MCF 10A (cell line): ENCODE data around the gene SUPV3L1. TPM values are rescaled to one million over a fixed set of nuclear protein-coding genes. Genes with fewer than 3 reads are reported as not detected.

Experiments
- BruUV-seq: library from RNA; stranded (reverse); fragments of 400-500 nt; replicated peaks from 2 replicates; lab custom pipeline; 2021; lab: Mats Ljungman, UMichigan
- CTCF ChIA-PET: fragments of 300-600 bp; sonication (Branson Sonifier 250); formaldehyde crosslinking; extraction: SDS; loops from one replicate; lab custom pipeline; 2021; ENCODE audit warnings: antibody characterized with exemption, inconsistent platforms; lab: Yijun Ruan, JAX
- POLR2A ChIA-PET: fragments of 300-600, 350-650 bp; sonication (Branson Sonifier 250); formaldehyde crosslinking; extraction: SDS; loops from one replicate; lab custom pipeline; 2020; ENCODE audit warnings: antibody characterized with exemption, inconsistent platforms; lab: Yijun Ruan, JAX
- DNase-seq: peaks from one replicate; pipeline ENCODE4 v3.0.0-alpha.2; 2018; ENCODE audit not compliant: unreplicated experiment
- H3K27ac Mint-ChIP-seq: one replicate; pipeline ENCODE4 v1.8.0; 2022; ENCODE audit warnings: mild to moderate bottlenecking, low read depth, mixed read lengths; ENCODE audit not compliant: unreplicated experiment
- H3K27me3 Mint-ChIP-seq: one replicate; pipeline ENCODE4 v1.8.0; 2022; ENCODE audit warnings: mixed read lengths; ENCODE audit not compliant: insufficient read depth, unreplicated experiment
- H3K36me3 Mint-ChIP-seq: one replicate; pipeline ENCODE4 v1.8.0; 2022; ENCODE audit warnings: mild to moderate bottlenecking, moderate library complexity, mixed read lengths; ENCODE audit not compliant: insufficient read depth, unreplicated experiment
- H3K4me1 Mint-ChIP-seq: one replicate; pipeline ENCODE4 v1.8.0; 2022; ENCODE audit warnings: mixed read lengths; ENCODE audit not compliant: insufficient read depth, unreplicated experiment
- H3K4me3 Mint-ChIP-seq: one replicate; pipeline ENCODE4 v1.8.0; 2022; ENCODE audit warnings: mild to moderate bottlenecking, moderate library complexity, mixed read lengths; ENCODE audit not compliant: unreplicated experiment
- H3K9me3 Mint-ChIP-seq: one replicate; pipeline ENCODE4 v1.8.0; 2022; ENCODE audit warnings: mixed read lengths; ENCODE audit not compliant: unreplicated experiment
- intact Hi-C: fragments of 100-400 bp; cut with micrococcal nuclease; formaldehyde crosslinking; loops from 2 replicates; pipeline ENCODE4 v1.14.1; 2022
- total RNA-seq: library from RNA; stranded (reverse); gene quantifications from 2 replicates; pipeline ENCODE4 v1.2.3, GENCODE V29; 2022
- TF ChIP-seq, protein P1 (sequence below): fragments of 200-600 bp; IDR thresholded peaks from one replicate; pipeline ENCODE4 v1.8.0; 2022; ENCODE audit warnings: antibody characterized with exemption, mild to moderate bottlenecking; ENCODE audit not compliant: unreplicated experiment

Gene SUPV3L1
- total RNA-seq, 1 experiment from 2014 or later: 73.6 TPM

- Mint-ChIP-seq H3K4me3 (peak overlapping the region; percentile 92), H3K27ac (no peak overlapping the region), H3K4me1 (peaks cover 36% of the 10 kb centered on the region), H3K36me3 (peaks cover 31% of the 10 kb centered on the region), H3K27me3 (no peaks in the 10 kb centered on the region), H3K9me3 (no peaks in the 10 kb centered on the region)
- ChIA-PET CTCF (interaction anchor here (0.7 to 1.0 kb wide), 4 partner anchors 9 to 54 kb away, joined by 3 to 5 read pairs (median 3); no protein-coding TSS in a partner anchor), POLR2A (no interaction called here)
- TF ChIP-seq, protein P1, sequence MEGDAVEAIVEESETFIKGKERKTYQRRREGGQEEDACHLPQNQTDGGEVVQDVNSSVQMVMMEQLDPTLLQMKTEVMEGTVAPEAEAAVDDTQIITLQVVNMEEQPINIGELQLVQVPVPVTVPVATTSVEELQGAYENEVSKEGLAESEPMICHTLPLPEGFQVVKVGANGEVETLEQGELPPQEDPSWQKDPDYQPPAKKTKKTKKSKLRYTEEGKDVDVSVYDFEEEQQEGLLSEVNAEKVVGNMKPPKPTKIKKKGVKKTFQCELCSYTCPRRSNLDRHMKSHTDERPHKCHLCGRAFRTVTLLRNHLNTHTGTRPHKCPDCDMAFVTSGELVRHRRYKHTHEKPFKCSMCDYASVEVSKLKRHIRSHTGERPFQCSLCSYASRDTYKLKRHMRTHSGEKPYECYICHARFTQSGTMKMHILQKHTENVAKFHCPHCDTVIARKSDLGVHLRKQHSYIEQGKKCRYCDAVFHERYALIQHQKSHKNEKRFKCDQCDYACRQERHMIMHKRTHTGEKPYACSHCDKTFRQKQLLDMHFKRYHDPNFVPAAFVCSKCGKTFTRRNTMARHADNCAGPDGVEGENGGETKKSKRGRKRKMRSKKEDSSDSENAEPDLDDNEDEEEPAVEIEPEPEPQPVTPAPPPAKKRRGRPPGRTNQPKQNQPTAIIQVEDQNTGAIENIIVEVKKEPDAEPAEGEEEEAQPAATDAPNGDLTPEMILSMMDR: no peak
- intact Hi-C loops: no loop called here
- DNase-seq: no peak
- no TSS peak for BruUV-seq
These were observed 2.0 kb downstream of the SUPV3L1 start for GRCh38 chr10:69182005-69182404.

DNA sequence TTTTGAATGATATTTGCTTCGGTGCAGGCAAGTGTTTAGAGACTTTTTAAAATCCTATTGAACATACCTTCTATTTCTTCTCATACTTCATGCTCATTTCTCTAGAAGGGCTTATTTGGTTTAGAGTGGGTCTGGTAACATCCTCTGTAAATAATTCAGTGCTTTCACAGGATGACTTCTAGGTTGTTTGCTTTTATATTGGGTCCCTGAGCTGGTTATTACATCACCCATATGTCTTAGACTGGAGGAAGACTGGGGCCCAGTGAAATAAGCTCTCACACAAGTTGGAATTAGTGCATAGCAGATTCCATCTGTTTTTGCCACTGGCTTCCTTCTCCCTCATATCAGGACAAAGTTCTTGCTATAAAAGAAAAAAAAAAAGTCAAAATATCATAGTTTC, 6.5 kb downstream of the SUPV3L1 start:
- H3K36me3 Mint-ChIP-seq: peaks cover 75% of the 10 kb centered on the region
- BruUV-seq: no TSS peak
- intact Hi-C loops: no loop called here
- H3K9me3 Mint-ChIP-seq: no peaks in the 10 kb centered on the region
- H3K27ac Mint-ChIP-seq: no peak overlapping the region
- H3K27me3 Mint-ChIP-seq: no peaks in the 10 kb centered on the region
- H3K4me1 Mint-ChIP-seq: peaks cover 21% of the 10 kb centered on the region
- H3K4me3 Mint-ChIP-seq: no peak overlapping the region
- no peak for DNase-seq
- POLR2A ChIA-PET: no interaction called here
- CTCF ChIA-PET: interaction anchor here (0.5 to 0.7 kb wide), 2 partner anchors 231 to 970 kb away, joined by 3 read pairs; partner anchors contain the start of gene DDX21
- TF ChIP-seq, protein P1: no peak

DNA sequence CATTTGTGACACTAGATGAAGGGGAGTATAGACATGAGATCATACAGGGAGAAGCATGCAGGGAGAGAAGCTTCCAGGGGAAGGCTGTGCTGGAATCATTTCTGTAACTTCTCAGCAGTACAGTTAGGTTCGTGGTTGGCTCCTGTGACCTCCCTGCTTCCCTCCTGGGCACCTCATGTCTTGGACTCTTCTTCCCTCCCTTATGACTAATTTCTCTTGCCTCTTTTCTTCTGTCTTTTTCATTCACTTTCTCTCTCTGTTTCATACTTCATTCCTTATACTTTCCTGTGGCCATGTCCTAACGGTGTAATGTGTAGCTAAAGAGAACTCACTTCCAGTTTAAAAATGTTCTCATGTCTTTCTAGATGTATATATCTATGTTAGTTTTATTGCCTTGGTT, 21.0 kb downstream of the SUPV3L1 start:
- Mint-ChIP-seq H3K4me3 (no peak overlapping the region), H3K36me3 (peaks cover 77% of the 10 kb centered on the region), H3K27ac (peak overlapping the region; percentile 69), H3K9me3 (no peaks in the 10 kb centered on the region), H3K4me1 (no peaks in the 10 kb centered on the region), H3K27me3 (no peaks in the 10 kb centered on the region)
- POLR2A ChIA-PET: interaction anchor here (0.5 kb wide), 1 partner anchor 191 kb away, joined by 3 read pairs; no protein-coding TSS in a partner anchor
- CTCF ChIA-PET: interaction anchor here (1.9 kb wide), 1 partner anchor 16 kb away, joined by 5 read pairs; no protein-coding TSS in a partner anchor
- TF ChIP-seq, protein P1: no peak
- intact Hi-C loops: no loop called here
- DNase-seq: no peak
- BruUV-seq: no TSS peak

GRCh38 chr10:69202332-69202731, 22.3 kb downstream of the SUPV3L1 start:
- H3K4me3 Mint-ChIP-seq: no peak overlapping the region

More at GRCh38 chr10:69202332-69202731, 22.3 kb downstream of the SUPV3L1 start:
- BruUV-seq: no TSS peak
- intact Hi-C loops: no loop called here
- DNase-seq: no peak
- TF ChIP-seq, protein P1: no peak
- Mint-ChIP-seq H3K27me3 (no peaks in the 10 kb centered on the region), H3K36me3 (peaks cover 77% of the 10 kb centered on the region), H3K27ac (no peak overlapping the region), H3K4me1 (no peaks in the 10 kb centered on the region), H3K9me3 (no peaks in the 10 kb centered on the region)
- ChIA-PET CTCF (interaction anchor here (0.6 kb wide), 2 partner anchors 51 to 229 kb away, joined by 3 to 4 read pairs; no protein-coding TSS in a partner anchor), POLR2A (interaction anchor here (0.6 to 0.7 kb wide), 2 partner anchors 11 to 401 kb away, joined by 4 read pairs; no protein-coding TSS in a partner anchor)
